ENCODE results near the gene UBASH3A.

- TF ChIP-seq ZNF274 (IDR thresholded peaks at IDR 0.05; ENCODE audit: low read depth, low read length) (no peak), YY1 (IDR thresholded peaks at IDR 0.05; ENCODE audit: insufficient read depth, insufficient read length) (no peak), SUZ12 (IDR thresholded peaks at IDR 0.05; ENCODE audit: extremely low read depth, insufficient read depth, insufficient read length) (no peak)
These were observed 22.7 kb downstream of the UBASH3A start for GRCh38 chr21:42426424-42426823.
